GM12892 (cell line): Measurements from ENCODE around the gene TYW3.

ENCODE experiments used
- POLR2A ChIP-seq: IDR thresholded peaks from 2 replicates; pipeline ENCODE4 v1.6.1; 2011; ENCODE audit warnings: low read depth, low read length, control low read depth
- POLR2AphosphoS5 ChIP-seq: IDR thresholded peaks from 2 replicates; pipeline ENCODE4 v1.6.1; 2011; ENCODE audit warnings: low read depth, low read length, control low read depth

- TF ChIP-seq POLR2A, result no peak
- no peak for TF ChIP-seq POLR2AphosphoS5
Measured at GRCh38 chr1:74763807-74764206, 30.9 kb downstream of the TYW3 start.
